Measurements from ENCODE around the gene EIF2S1. TPM values are rescaled to one million over a fixed set of nuclear protein-coding genes. Genes with fewer than 3 reads are reported as not detected.
A peak's percentile ranks its signal among the peaks of the same experiment; 100 is the strongest.

Gene EIF2S1
- total and polyA plus RNA-seq, 2 donors: 71.6 to 107 TPM

GRCh38 chr14:67424539-67424938 is 64.4 kb downstream of the EIF2S1 start:
- H3K4me1 ChIP-seq (ENCODE audit: insufficient read depth): no peaks in the 10 kb centered on the region
- WGBS: 43% methylated on average over 3 of the region's 3 CpGs
- DNase-seq (ENCODE audit: extremely low spot score): no peak
- H3K4me3 ChIP-seq (ENCODE audit: low read depth, low read length): no peak overlapping the region
- no peak overlapping the region for H3K27ac ChIP-seq (ENCODE audit: low read depth)
- H3K36me3 ChIP-seq (ENCODE audit: insufficient read depth): no peaks in the 10 kb centered on the region

- H3K27ac ChIP-seq (ENCODE audit: low read depth): no peak overlapping the region
- DNase-seq (ENCODE audit: extremely low spot score): no peak
- no peaks in the 10 kb centered on the region for H3K4me1 ChIP-seq (ENCODE audit: insufficient read depth)
- H3K4me3 ChIP-seq (ENCODE audit: low read depth, low read length): no peak overlapping the region
- H3K36me3 ChIP-seq (ENCODE audit: insufficient read depth): no peaks in the 10 kb centered on the region
- 78% methylated on average over 4 of the region's 4 CpGs for WGBS
Observed at GRCh38 chr14:67425608-67426007, 65.5 kb downstream of the EIF2S1 start.

DNA sequence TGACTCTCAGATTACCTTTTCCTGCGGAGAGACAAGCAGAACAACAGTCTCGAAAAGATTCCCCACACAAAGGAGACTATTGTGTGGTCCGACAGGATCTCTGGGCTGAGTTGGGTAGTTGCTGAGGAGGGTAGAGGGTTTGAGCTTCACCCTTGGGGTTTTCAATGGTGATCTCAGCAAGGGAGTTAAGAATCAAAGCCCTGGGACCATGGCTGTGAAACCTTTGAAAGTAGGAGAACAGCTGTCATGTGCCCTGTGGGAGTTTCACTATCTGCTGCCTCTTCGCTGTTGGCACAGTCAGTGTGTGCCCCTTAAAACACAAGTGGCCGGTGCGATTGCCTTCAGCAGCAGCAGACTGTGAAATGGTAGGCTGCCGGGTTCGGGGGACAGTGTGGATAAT is 66.0 kb downstream of the EIF2S1 start:
- Histone ChIP-seq H3K4me1 (ENCODE audit: insufficient read depth) (no peaks in the 10 kb centered on the region), H3K36me3 (ENCODE audit: insufficient read depth) (no peaks in the 10 kb centered on the region), H3K27ac (ENCODE audit: low read depth) (no peak overlapping the region), H3K4me3 (ENCODE audit: low read depth, low read length) (no peak overlapping the region)
- WGBS: 83% methylated on average over 8 of the region's 8 CpGs
- no peak for DNase-seq (ENCODE audit: extremely low spot score)

DNA sequence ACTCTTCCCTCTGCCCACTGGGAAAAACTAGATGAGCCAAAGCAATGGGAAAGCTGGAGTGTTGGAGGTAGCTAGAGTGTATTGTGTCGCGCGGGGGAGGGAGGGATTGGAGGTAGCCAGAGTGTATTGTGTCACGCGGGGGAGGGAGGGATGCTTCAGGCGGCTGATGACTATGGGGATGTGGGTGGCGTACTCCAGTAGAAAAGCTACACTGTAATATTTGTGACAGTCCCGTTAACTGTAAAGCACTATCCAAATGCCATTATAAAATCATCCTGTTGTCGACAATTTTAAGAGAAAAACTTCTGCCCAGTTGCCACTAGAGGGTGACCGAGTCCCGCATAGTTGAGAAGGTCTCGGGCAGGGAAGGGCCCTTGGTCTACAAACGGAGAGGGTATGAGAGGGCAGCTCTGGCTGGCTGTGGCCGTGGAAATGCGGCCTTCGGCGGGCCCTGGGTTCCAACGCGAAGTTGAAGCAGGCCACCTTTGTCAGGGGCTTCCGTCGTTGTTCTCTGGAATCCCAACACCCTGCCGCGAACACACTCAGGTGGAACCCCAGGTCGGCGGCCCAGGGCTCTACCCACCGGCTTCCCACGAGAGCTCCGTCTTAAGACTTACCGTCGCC is 67.0 kb downstream of the EIF2S1 start:
- DNase-seq (ENCODE audit: extremely low spot score): peak; percentile 51
- Histone ChIP-seq H3K36me3 (ENCODE audit: insufficient read depth) (no peaks in the 10 kb centered on the region), H3K4me3 (ENCODE audit: low read depth, low read length) (no peak overlapping the region), H3K4me1 (ENCODE audit: insufficient read depth) (no peaks in the 10 kb centered on the region), H3K27ac (ENCODE audit: low read depth) (no peak overlapping the region)
- 27% methylated on average over 30 of the region's 30 CpGs for WGBS

GRCh38 chr14:67428501-67429031 is 68.4 kb downstream of the EIF2S1 start:
- 75% methylated on average over 7 of the region's 7 CpGs for WGBS
- no peak overlapping the region for H3K27ac ChIP-seq (ENCODE audit: low read depth)

DNA sequence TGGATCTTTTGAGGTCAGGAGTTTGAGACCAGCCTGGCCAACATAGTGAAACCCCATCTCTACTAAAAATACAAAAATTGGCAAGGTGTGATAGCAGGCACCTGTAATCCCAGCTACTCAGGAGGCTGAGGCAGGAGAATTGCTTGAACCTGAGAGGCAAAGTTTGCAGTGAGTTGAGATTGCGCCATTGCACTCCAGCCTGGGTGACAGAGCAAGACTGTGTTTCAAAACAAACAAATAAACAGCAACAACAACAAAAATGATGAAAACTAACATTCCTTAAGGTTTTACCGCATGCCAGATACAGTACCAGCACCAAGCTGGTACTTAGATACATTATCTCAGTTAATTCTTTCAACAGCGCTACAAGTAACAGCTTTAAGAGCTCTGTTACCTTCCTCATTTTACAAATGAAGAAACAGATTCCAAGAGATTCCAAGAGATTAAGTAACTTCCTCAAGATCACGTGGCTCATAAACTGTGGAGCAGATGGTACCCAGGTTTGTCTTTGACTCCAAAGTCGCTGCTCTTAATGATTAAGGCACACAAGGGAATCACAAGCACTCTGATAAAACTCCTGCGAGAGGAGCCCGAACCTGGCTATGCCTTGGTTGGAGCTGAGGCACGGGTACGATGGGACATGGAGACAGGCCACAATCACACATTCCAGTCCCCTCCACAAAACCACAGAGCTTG is 69.5 kb downstream of the EIF2S1 start:
- Histone ChIP-seq H3K27ac (ENCODE audit: low read depth) (no peak overlapping the region), H3K4me3 (ENCODE audit: low read depth, low read length) (no peak overlapping the region), H3K36me3 (ENCODE audit: insufficient read depth) (no peaks in the 10 kb centered on the region), H3K4me1 (ENCODE audit: insufficient read depth) (no peaks in the 10 kb centered on the region)
- WGBS: 74% methylated on average over 9 of the region's 9 CpGs
- DNase-seq (ENCODE audit: extremely low spot score): no peak

More at GRCh38 chr14:67428501-67429031, 68.4 kb downstream of the EIF2S1 start:
- no peaks in the 10 kb centered on the region for H3K36me3 ChIP-seq (ENCODE audit: insufficient read depth)
- no peak overlapping the region for H3K4me3 ChIP-seq (ENCODE audit: low read depth, low read length)
- no peak for DNase-seq (ENCODE audit: extremely low spot score)
- no peaks in the 10 kb centered on the region for H3K4me1 ChIP-seq (ENCODE audit: insufficient read depth)

- Histone ChIP-seq H3K4me3 (ENCODE audit: low read depth, low read length) (no peak overlapping the region), H3K27ac (ENCODE audit: low read depth) (no peak overlapping the region), H3K4me1 (ENCODE audit: insufficient read depth) (no peaks in the 10 kb centered on the region), H3K36me3 (ENCODE audit: insufficient read depth) (no peaks in the 10 kb centered on the region)
- no peak for DNase-seq (ENCODE audit: extremely low spot score)
- 28% methylated on average over 7 of the region's 7 CpGs for WGBS
Observed at GRCh38 chr14:67432050-67432564, 72.0 kb downstream of the EIF2S1 start.

DNA sequence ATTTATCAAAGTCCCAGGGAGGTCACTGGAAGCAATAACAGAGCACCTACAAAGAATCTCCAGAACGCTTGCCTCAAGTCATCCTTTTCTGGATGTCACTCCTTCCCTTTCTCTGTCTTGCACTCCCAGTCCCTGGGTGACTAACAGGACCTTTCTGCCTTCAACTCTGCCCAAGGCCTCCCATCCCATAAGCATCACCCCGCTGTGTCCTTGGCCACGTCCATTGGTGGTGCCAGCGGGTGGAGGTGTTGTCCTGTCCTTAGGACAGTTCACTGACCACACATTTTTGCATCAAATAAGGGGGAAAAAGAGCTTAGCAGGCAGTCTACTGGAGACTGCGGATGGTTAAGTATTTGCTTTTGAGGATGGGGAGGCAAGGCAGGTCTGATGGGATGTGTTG is 75.5 kb downstream of the EIF2S1 start:
- WGBS: 90% methylated on average over 5 of the region's 5 CpGs
- no peak for DNase-seq (ENCODE audit: extremely low spot score)
- no peak overlapping the region for H3K27ac ChIP-seq (ENCODE audit: low read depth)

More for the DNA sequence above, 75.5 kb downstream of the EIF2S1 start:
- no peaks in the 10 kb centered on the region for H3K36me3 ChIP-seq (ENCODE audit: insufficient read depth)
- no peak overlapping the region for H3K4me3 ChIP-seq (ENCODE audit: low read depth, low read length)
- H3K4me1 ChIP-seq (ENCODE audit: insufficient read depth): no peaks in the 10 kb centered on the region

Small RNAs within 50 kb of the gene (small RNA-seq; reads per million reads assigned to genes)
- gene RF00019: not detected

Other genes starting within 250 kb of the EIF2S1 start
- gene GARIN2, start 170.9 kb upstream of the EIF2S1 start, total RNA-seq: not detected
- gene GARIN2, start 170.9 kb upstream of the EIF2S1 start, polyA plus RNA-seq: 0.09 TPM
- 45.4 TPM for gene PALS1, start 118.9 kb upstream of the EIF2S1 start, total RNA-seq
- 10.0 TPM for gene PALS1, start 118.9 kb upstream of the EIF2S1 start, polyA plus RNA-seq
- gene ATP6V1D, start 524 bp upstream of the EIF2S1 start, total RNA-seq: 112 TPM
- gene ATP6V1D, start 524 bp upstream of the EIF2S1 start, polyA plus RNA-seq: 52.8 TPM
- 4.0 TPM for gene PLEK2, start 51.8 kb downstream of the EIF2S1 start, total RNA-seq
- 3.9 TPM for gene PLEK2, start 51.8 kb downstream of the EIF2S1 start, polyA plus RNA-seq
- 3.0 TPM for gene TMEM229B, start 128.4 kb downstream of the EIF2S1 start, total RNA-seq
- 4.4 TPM for gene TMEM229B, start 128.4 kb downstream of the EIF2S1 start, polyA plus RNA-seq
- 5.1 TPM for gene PLEKHH1, start 173.0 kb downstream of the EIF2S1 start, total RNA-seq
- 3.9 TPM for gene PLEKHH1, start 173.0 kb downstream of the EIF2S1 start, polyA plus RNA-seq
- 26.3 TPM for gene PIGH, start 239.9 kb downstream of the EIF2S1 start, total RNA-seq
- gene PIGH, start 239.9 kb downstream of the EIF2S1 start, polyA plus RNA-seq: 26.0 TPM